KMS-11 (cell line): ENCODE results near the gene GUCA2B.

ENCODE experiments used
- H2AFZ ChIP-seq: fragments of 200-600 bp; sonication (generic); 2 replicates; pipeline ENCODE4 v1.6.1; 2016; ENCODE audit warnings: antibody characterized with exemption, mixed run types, low read depth
- H3K27ac ChIP-seq: fragments of 200-600 bp; sonication (generic); 2 replicates; pipeline ENCODE4 v1.6.1; 2016; ENCODE audit warnings: mild to moderate bottlenecking, mixed run types
- H3K27me3 ChIP-seq: fragments of 200-600 bp; sonication (generic); 2 replicates; pipeline ENCODE4 v1.6.1; 2017; ENCODE audit warnings: mild to moderate bottlenecking, low read depth, mixed run types, moderate library complexity; ENCODE audit not compliant: insufficient read depth
- H3K36me3 ChIP-seq: fragments of 200-600 bp; sonication (generic); 2 replicates; pipeline ENCODE4 v1.6.1; 2017; ENCODE audit warnings: mild to moderate bottlenecking, mixed run types; ENCODE audit not compliant: insufficient read depth
- H3K4me1 ChIP-seq: fragments of 200-600 bp; sonication (generic); 2 replicates; pipeline ENCODE4 v1.6.1; 2016; ENCODE audit warnings: mild to moderate bottlenecking, low read depth, mixed run types; ENCODE audit not compliant: poor library complexity, severe bottlenecking
- H3K4me2 ChIP-seq: fragments of 200-600 bp; sonication (generic); 2 replicates; pipeline ENCODE4 v1.7.0; 2016; ENCODE audit warnings: mild to moderate bottlenecking, mixed run types
- H3K4me3 ChIP-seq: fragments of 200-600 bp; sonication (generic); IDR thresholded peaks from 2 replicates; pipeline ENCODE4 v1.6.1; 2017; ENCODE audit warnings: low read depth, low read length, mixed read lengths; ENCODE audit not compliant: insufficient read depth
- H3K79me2 ChIP-seq: fragments of 200-600 bp; sonication (generic); 2 replicates; pipeline ENCODE4 v1.6.1; 2016; ENCODE audit warnings: low read depth, mixed run types; ENCODE audit not compliant: insufficient read depth
- H3K9ac ChIP-seq: fragments of 200-600 bp; sonication (generic); 2 replicates; pipeline ENCODE4 v1.6.1; 2016; ENCODE audit warnings: mild to moderate bottlenecking, mixed run types
- H4K20me1 ChIP-seq: fragments of 200-600 bp; sonication (generic); 2 replicates; pipeline ENCODE4 v1.6.1; 2016; ENCODE audit warnings: mild to moderate bottlenecking, mixed run types; ENCODE audit not compliant: insufficient read depth
- TF ChIP-seq, protein P1 (sequence below): fragments of 200-600 bp; sonication (generic); conservative IDR thresholded peaks from 2 replicates; pipeline ENCODE4 v1.6.1; 2017; ENCODE audit warnings: low read depth, mild to moderate bottlenecking, antibody characterized with exemption, low read length, moderate library complexity, mixed read lengths

The GUCA2B gene

DNA sequence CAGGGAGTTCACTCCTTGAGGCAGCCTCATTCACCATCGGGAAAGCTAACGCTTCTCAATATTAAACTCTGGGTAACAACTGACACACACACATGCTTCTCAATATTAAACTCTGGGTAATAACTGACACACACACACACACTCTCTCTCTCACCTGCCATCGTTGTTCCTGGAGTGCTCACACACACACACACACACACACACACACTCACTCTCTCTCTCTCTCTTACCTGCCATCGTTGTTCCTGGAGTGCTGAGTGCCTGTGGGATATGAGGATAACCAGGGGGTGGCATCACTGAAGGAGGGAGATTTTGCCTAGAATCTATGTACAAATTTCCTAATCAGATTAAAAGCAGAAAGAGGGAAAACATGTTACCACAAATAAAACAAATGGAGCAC lies 28.5 kb downstream of the GUCA2B start:
- no peaks in the 10 kb centered on the region for H3K79me2 ChIP-seq

GRCh38 chr1:42183210-42183956 lies 30.2 kb downstream of the GUCA2B start:
- no peak overlapping the region for H3K9ac ChIP-seq
- H3K79me2 ChIP-seq: no peaks in the 10 kb centered on the region
- H3K4me2 ChIP-seq: no peak overlapping the region
- no peaks in the 10 kb centered on the region for H4K20me1 ChIP-seq
- H3K27me3 ChIP-seq: no peaks in the 10 kb centered on the region
- H3K36me3 ChIP-seq: no peaks in the 10 kb centered on the region
- no peak overlapping the region for H3K4me3 ChIP-seq
- TF ChIP-seq, protein P1, sequence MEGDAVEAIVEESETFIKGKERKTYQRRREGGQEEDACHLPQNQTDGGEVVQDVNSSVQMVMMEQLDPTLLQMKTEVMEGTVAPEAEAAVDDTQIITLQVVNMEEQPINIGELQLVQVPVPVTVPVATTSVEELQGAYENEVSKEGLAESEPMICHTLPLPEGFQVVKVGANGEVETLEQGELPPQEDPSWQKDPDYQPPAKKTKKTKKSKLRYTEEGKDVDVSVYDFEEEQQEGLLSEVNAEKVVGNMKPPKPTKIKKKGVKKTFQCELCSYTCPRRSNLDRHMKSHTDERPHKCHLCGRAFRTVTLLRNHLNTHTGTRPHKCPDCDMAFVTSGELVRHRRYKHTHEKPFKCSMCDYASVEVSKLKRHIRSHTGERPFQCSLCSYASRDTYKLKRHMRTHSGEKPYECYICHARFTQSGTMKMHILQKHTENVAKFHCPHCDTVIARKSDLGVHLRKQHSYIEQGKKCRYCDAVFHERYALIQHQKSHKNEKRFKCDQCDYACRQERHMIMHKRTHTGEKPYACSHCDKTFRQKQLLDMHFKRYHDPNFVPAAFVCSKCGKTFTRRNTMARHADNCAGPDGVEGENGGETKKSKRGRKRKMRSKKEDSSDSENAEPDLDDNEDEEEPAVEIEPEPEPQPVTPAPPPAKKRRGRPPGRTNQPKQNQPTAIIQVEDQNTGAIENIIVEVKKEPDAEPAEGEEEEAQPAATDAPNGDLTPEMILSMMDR: no peak
- H3K27ac ChIP-seq: no peak overlapping the region
- no peaks in the 10 kb centered on the region for H3K4me1 ChIP-seq
- no peak overlapping the region for H2AFZ ChIP-seq

More for the DNA sequence above, 28.5 kb downstream of the GUCA2B start:
- no peak overlapping the region for H3K27ac ChIP-seq
- no peaks in the 10 kb centered on the region for H3K4me1 ChIP-seq
- no peaks in the 10 kb centered on the region for H3K36me3 ChIP-seq
- no peak overlapping the region for H3K4me2 ChIP-seq
- H4K20me1 ChIP-seq: no peaks in the 10 kb centered on the region
- TF ChIP-seq, protein P1: no peak
- no peak overlapping the region for H3K4me3 ChIP-seq
- H3K27me3 ChIP-seq: no peaks in the 10 kb centered on the region
- no peak overlapping the region for H2AFZ ChIP-seq
- H3K9ac ChIP-seq: no peak overlapping the region

DNA sequence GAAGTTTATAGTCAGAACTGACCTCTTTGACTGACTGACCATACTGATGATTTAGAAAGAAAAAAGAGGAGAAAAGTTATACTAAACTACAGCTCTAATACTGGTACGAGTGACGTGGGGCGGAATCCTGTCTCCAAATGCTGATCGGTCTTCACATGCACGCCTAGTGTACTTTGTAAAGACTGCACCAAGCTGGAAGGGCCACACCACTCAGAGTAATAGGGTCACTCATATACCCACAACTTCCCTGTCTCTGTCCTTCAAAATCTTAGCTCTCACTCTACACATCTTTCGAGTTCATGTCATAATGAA lies 30.7 kb downstream of the GUCA2B start:
- no peak overlapping the region for H3K27ac ChIP-seq
- TF ChIP-seq, protein P1: no peak
- no peak overlapping the region for H3K9ac ChIP-seq
- no peaks in the 10 kb centered on the region for H4K20me1 ChIP-seq
- H3K79me2 ChIP-seq: no peaks in the 10 kb centered on the region
- no peak overlapping the region for H2AFZ ChIP-seq
- no peaks in the 10 kb centered on the region for H3K27me3 ChIP-seq
- H3K36me3 ChIP-seq: no peaks in the 10 kb centered on the region
- no peak overlapping the region for H3K4me3 ChIP-seq
- no peak overlapping the region for H3K4me2 ChIP-seq
- no peaks in the 10 kb centered on the region for H3K4me1 ChIP-seq

DNA sequence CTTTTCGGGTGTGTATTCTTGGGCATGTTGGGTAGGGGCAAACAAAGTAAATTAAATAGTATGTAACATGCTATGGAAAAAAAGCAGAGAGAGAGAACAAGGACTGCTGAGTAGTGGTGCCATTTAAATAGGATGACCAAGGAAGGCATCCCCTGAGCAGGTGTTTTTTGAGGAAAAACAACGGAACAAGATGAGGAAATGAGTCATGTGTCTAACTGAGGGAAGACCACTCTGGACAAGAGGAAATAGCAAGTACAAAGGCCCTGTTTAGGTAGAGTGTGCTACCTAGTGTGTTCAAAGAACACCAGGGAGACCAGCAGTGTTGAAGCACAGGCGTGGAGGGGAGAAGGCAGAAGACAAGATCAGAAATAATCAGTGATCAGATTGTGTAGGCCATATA lies 31.4 kb downstream of the GUCA2B start:
- H3K4me2 ChIP-seq: no peak overlapping the region
- no peak overlapping the region for H3K27ac ChIP-seq
- H3K79me2 ChIP-seq: no peaks in the 10 kb centered on the region
- no peaks in the 10 kb centered on the region for H3K36me3 ChIP-seq
- H3K4me3 ChIP-seq: no peak overlapping the region
- H3K4me1 ChIP-seq: no peaks in the 10 kb centered on the region
- no peaks in the 10 kb centered on the region for H4K20me1 ChIP-seq
- no peak overlapping the region for H2AFZ ChIP-seq
- H3K9ac ChIP-seq: no peak overlapping the region
- H3K27me3 ChIP-seq: no peaks in the 10 kb centered on the region
- TF ChIP-seq, protein P1: no peak
